Islet precursor cell (in vitro differentiated cells): ENCODE measurements around the gene SKIC3.

Experiments used
- DNase-seq: peaks from one replicate; pipeline ENCODE4 v3.0.0-alpha.2; 2018

The SKIC3 gene

DNA sequence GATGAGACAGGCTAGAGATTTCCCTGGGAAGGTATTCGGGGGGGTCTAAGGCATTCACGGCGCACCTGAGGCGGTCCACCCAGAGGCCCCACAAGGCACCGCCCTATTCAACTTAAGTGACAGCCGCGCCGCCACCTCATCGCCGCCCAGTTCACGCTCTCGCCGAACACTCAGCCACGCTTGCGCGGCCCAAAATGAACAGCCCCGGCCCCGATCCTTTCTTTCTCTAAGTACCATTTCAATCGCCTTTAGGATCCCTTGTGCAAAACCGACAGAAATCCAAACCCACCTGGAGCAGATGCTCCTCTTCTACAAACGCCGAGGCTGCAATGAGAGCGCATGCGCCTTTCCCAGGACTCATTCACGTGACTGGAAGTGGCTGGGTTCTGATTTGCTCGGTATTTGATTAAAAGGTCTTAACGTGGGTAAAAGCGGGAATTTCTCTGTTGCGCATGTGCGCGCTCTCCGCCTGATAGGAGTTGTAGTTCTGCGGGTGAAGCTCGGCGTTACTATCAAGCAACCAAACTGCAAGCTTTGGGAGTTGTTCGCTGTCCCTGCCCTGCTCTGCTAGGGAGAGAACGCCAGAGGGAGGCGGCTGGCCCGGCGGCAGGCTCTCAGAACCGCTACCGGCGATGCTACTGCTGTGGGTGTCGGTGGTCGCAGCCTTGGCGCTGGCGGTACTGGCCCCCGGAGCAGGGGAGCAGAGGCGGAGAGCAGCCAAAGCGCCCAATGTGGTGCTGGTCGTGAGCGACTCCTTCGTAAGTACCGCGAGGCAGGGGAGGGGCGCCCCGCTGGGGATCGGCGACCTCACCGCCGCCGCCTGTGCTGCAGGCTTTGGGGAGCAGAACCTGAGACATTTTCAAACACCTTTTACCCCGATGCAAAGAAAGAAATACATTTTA is at the start of gene SKIC3, which contains the start of gene ARSK:
Gene SKIC3 (minus strand): TSS at position 331 of the 902 bp plus-strand sequence. CDS start 7,827 bp downstream, outside the sequence.
Gene ARSK (plus strand): TSS at position 455 of the 902 bp plus-strand sequence. CDS start 178 bp downstream, at position 633.
- peak; percentile 98 for DNase-seq

DNA sequence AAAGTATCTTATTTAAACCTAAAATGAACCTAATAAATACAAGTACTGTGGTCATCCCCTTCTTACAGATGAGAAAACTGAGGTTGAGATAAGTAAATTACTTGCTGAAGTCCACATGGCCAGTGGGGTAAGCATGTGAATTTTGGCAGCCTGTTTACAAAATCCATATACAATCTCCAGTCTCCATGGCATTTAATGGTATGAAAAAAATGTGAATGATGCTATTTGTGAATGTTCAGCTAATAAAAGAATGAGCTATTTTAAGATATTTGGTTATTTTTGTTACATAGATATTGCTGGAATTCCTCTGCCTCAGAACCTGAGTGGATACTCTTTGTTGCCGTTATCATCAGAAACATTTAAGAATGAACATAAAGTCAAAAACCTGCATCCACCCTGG is 45.8 kb upstream of the SKIC3 start:
- no peak for DNase-seq

DNA sequence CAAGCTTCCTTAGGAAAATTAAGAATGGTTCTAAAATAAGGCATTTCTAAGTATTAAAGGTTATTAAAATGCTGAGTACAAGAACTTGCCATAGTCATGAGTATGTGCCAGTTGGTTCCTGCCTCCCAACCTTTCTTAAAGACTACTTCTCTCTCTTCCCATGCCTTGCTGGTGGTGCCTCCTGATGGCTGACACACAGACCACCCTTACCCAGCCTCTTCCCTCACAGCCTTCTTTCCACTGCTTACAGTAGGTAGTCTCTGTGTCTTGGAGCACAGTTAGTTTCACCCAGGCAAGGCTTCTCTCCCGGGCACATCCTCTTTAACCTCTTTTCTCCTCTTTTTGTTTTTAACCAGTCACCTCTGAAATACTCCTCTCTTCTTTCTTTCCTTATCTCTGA is 44.5 kb upstream of the SKIC3 start:
- no peak for DNase-seq

DNA sequence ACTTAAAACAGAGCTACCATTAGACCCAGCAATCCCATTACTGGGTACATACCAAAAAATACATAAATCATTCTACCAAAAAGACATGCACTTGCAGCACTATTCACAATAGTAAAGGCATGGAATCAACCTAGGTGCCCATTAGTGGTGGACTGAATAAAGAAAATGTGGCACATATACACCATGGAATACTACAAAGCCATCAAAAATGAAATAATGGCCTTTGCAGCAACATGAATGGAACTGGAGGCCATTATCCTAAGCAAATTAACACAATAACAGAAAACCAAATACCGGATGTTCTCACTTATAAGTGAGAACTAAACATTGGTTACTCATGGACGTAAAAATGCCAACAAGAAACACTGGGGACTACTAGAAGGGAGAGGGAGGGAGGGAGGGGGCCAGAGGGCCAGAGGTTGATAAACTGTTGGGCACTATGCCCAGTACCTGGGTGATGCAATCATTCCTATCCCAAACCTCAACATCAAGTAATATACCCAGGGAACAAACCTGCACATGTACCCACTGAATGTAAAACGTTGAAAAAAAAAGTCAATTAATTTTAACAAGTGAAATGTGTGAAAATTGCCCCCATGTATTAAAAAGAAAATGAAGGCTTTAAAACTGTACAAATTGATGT is 40.6 kb upstream of the SKIC3 start:
- no peak for DNase-seq

DNA sequence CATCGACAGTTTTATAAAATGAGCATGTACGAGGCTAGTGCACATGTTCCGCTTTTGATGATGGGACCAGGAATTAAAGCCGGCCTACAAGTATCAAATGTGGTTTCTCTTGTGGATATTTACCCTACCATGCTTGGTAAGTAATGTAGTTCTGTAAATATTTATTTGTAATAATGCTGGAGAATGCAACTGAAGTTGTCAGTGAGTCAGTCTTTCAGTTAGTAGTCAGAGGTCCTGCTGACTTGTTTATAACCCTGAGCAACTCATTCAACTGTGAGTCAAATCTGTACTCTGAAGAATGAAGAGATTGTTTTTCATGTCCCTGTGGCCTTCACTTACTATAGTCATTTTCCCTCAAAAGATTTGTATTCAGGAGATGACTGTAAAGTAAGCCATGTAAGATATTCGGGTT is 36.7 kb upstream of the SKIC3 start:
- DNase-seq: no peak

DNA sequence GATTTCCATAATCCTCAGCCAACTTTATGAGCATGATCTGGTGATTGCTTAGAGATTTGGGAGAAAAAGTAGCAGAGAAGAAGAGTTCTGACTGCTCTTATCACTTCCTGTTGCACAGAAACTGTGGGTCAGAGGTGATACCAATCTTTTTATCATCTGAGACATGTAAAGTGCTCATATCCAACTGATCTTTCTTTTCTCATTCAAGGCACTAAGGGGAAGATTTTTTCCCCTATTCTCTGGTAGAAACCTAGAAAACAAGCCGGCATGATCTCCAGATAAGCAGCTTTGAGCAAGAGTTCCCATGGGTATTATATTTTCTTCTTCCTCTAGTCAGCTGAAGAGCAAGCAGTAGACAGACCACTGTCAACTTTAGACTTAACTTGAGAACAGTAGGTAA is 36.1 kb upstream of the SKIC3 start:
- DNase-seq: no peak

DNA sequence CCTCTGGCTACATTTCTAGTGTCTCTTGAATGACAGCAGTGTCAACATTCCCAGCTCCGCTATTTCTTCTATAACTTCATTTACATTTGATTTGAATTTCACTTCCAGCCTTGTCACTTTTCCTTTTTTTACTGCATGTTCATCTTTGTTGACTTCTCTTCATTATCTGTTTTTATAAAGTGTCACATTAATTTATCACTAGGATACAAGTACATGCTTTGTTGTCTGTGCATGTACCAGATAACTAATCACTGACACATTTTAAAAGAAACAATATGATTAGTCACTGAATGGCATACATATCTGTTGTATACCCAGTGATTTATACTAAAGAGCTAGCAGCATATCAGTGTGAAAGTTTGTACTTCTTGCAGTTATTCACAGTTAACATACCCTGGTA is 29.2 kb upstream of the SKIC3 start:
- no peak for DNase-seq

DNA sequence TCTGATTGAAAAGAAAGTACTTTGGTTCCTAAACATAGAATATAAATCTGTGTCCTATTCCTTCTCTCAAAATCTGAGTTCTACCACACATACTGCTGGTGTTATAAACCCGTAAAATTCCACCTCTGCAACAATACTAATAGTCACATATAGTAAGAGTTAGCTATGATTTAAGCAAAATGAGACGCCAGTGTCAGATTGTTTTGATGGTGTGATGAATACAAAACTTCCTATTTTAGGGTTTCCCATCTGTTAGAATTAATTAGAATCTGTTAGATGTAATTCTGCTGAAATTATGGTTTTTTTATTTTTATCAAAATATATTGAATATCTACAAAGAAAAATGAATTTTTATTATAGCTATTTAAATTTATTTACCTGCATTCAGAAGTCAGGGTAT is 26.8 kb upstream of the SKIC3 start:
- DNase-seq: no peak

DNA sequence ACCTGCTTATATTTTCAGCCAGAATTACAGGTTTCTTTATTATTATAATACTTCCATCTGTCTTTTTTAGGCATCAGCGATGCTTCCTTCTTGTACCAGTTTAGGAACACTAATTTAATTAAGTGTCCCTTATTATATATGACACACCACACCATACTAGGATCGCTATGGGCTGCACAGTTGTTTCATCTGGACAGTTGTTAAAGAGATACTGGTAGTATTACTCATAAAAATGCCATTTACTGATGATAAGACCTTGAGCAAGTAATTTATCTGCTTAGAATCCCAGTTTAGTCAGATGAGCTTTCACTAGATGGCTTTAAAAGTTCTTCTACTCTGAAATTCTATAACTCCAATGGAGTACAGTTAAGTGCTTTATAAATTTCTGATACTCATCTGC is 17.2 kb upstream of the SKIC3 start:
- no peak for DNase-seq

DNA sequence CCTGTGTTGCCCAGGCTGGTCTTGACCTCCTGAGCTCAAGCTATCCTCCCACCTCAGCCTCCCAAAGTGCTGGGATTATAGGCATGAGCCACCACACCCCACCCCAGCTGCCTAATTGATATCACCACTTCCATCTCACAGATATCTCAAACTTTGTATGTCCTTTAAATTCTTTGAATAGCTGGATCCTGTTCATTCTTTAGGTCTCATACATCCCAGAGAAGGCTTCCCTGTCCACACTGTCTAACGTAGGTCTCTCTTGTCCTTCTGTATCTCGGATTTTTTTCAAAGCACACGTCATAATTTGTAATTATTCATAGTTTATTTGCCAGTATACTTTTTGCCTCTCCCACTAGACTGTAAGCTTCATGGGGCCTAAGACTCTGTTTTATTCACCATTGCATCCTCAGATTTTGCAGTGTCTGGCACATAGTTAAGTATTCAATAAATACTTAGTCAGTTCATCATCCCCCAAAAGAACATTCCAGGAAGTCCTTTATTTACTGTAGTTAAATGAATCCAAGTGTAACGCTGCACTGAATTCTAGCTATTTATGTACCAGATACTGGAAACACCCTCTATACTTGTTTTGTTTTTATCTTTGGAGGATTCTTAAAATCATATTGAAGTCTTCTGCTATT is 10.6 kb upstream of the SKIC3 start:
- no peak for DNase-seq

DNA sequence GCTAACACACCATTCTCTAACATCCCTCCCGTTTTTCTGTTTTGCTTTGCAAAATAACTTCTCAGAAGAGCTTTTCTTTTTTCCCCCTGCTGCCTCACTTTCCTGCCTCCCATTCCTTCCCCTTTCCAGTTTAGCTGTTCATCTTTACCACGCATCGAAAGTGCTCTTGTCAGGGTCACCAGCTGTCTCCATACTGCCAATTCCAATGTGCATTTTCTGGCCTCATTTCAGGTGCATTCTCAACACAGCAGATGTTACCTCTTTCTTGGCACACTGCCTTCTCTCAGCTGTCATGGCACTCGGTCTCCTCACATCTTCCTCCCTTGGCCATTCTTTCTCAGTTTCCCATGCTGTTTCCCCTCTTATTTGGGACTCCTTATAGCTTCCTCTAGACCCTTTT is 9.7 kb upstream of the SKIC3 start:
- DNase-seq: no peak

DNA sequence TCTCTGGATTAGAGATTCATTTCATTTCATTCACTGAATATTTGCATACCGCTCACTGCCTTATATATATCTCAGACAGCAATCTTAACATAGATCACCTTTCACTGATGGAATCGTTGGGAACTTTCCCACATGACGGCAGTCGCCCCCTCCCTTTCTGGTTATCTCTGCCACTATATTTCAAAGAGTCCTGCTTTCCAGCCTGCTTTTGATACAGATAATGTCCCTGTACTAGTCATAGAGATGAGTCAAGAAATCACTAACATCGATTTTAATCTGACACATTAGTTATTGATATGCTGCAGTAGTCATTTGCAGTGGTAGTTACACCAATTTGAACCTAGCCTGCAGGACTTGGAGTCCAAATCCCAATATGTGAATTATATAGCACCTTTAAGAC is 8.6 kb upstream of the SKIC3 start:
- DNase-seq: no peak

DNA sequence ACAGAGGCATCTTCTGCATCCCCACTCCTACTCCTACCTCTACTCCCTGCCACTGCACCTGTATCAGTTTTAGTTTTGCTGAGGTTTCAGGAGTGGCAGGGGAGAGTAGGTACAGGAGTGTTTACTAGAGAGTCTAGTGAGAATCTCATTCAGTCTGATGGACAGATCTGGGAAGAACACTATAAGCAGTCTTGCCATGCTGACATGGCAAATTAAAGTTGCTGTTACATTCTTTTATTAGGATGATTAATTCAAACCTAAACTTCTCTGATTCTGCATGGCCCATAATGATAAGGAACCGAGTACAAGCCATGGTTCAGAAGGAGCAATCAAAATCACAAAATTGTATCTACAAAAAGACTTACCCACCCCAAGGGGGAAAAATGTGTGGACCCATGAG is 7.5 kb upstream of the SKIC3 start:
- DNase-seq: no peak

DNA sequence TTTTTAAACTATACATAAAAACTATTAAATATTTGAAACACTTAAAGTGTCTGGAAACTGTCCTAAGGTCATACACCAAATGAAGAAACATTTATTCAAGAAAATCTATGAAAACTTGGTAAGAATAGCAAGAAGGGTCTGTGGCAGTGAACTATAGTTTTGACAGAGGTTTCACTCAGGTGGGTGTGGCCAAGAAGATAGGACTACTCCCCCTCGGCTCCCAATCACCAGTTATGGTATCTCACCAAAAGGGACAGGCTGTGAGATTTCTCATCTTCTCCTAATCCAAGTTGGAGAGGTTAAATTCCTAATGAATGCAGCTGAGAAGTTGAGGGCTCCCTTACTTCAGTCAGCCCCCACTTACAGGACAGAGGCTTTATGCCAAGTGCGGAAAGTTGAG is 3.1 kb upstream of the SKIC3 start:
- no peak for DNase-seq

DNA sequence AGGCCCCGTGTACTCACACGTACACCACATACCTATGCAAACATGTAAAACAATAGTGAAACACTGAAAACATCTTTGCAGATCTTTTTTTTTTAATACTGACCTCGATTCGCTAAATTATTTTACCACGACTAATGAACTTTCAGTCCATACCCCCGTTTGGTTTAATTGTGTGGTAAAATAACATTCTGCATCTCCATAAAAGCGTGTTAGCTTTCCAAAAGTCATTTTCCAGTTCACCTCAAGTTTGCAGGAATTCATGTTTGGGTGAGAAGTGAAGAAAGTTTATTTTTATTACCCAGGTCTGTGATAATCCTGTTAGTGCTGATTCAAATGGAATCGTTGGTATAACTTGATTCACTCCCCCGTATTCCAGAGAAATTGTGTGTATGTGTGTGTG is 776 bp upstream of the SKIC3 start:
- no peak for DNase-seq

DNA sequence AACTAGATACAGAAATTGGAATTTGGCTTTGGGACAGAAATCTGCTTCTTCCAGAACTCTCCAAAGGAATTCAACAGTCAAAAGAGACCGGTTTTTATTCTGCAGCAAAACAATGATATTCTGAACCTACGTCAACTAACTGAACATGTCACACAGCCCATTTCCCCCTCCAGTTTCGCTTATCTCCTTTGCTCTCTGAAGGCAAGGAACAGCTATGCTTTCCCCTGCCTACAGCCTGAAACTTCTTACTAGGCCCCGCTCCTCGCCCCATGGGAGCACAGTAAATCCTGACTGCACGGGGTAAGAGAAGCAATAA is 488 bp downstream of the SKIC3 start:
- no peak for DNase-seq

DNA sequence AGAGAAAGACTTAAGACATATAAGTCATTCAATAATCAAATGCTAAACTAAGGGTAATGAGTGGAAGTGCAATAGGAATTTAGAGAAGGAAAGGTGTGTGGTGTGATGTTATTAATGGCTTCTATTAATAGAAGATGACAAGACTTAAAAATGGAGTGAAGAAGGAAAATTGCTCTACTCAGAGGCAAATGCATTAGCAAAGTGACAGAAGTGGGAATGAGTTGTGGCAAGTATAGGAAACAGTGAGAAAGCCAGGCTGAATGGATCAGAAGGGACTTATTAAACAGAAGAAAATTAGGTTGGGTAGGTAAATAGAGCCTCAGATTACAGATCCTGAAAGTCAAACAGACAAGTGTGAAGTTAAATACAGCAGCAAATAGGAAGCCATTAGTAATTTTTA is 5.7 kb downstream of the SKIC3 start:
- DNase-seq: no peak

DNA sequence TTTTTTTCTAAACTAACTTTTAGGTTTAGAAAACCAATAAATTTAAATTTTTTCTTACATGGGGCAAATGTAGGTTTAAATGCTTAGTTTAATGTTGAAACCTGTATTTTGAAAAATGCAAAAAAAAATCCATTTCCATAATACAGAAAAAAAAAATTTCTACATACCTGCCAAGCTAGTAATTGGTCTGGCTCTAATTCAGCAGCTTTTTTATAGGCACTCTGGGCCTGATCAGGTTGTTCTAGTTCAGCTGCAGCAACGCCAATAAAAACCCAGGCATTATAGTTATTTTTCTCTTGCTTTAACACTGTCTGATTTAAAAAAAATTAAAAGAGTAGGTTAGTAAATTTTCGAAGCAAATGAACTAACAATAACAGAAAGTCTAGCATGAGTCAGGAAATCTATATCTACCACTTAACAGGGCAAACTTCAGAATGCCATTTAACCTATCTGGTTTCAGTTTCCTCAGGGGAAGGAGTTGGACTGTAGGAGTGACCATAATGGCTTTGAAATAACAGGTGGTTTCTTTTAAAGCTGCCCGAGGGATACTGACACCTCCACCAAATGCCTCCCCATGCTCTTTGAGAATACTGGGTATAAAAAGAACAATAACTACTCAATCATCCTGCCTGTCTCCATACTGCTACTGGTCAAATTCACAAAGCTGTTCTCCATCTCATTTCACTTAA is 11.6 kb downstream of the SKIC3 start:
- no peak for DNase-seq

DNA sequence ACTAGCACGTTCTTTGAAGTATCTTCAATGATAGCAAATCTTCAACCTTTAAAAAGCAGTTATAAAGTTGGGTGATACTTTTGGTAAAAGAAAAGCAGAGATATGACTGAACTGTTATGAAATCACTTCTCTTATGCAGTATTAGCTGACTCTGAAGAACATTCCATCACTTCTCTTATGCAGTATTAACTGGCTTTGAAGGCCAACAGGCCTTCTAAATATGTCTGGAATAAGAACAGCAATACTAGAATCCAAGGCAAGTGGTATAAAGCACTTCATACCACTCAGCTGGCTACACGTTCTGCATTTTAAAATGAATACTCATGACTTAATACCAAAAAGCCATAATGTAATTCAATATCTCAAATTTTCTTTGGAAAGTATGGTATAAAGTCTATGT is 17.3 kb downstream of the SKIC3 start:
- DNase-seq: no peak

DNA sequence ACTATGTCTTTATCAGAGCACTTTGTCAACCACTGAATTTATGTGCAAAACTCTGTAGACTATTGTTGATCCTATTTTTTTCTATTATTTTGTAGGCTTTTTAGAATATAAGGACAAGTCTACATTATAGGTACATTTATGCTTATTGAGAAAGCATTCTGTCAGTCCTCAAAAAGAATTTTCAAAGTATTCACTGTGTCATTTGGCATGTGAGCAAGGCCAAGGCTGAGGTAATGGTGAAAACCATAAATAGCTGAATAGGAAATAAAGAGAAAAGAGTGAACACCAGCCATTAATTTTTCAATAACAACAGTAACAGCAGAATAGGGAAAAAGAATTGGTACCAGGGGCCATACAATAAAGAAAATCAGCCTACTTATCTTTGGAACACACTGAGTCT is 21.0 kb downstream of the SKIC3 start:
- no peak for DNase-seq

DNA sequence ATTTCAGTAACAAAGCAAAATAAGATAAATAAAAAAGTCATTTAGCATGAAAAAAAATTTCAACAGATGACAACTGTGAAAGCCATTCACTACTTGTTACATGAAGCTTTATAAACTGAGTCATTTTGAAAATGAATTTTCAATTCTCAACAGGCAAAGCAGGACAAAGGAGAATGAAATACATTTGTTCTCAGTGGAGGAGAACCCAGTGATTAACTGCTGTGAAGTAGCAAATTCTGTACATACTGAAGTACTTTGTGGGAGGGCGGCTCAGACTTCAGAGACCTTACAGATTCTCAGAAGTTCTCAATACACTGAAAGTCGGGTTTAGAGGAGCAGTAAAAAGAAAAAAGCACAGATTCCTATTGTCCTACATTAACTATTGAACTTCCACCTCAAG is 21.7 kb downstream of the SKIC3 start:
- no peak for DNase-seq

DNA sequence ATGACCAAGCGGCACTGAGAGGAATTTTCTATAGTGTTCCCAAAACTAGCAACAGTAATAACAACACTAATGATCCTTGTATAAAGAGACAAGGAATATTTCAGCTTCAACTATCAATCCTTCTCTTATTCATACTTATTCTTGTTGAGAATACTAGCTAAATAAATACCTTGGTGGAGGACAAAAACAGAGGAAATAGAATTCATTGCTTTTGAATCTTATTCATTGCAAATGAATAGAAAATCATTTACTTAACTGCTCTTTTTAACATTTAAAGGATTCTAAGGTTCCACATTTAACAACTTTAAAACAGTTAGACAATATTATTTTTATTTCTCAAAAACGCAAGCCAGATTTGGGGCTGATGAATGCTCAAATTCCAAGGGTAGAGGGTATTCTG is 22.4 kb downstream of the SKIC3 start:
- DNase-seq: no peak

DNA sequence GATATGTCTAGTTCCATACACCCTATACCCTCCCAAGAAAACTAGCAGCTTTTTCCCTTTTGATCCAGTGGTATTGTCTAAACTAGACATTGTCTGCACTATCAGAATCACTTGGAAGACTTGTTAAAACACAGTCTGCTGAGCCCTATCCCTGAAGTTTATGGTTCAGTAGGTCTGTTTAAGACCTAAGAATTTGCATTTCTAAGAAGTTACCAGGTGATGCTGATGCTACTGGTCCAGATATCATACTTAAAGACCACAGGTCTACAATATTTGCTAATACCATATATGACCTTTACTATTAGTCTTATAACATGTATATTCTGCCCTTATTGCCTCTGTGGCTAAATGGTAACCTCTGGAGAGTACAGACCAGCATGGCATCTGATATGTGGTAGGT is 23.3 kb downstream of the SKIC3 start:
- DNase-seq: no peak

DNA sequence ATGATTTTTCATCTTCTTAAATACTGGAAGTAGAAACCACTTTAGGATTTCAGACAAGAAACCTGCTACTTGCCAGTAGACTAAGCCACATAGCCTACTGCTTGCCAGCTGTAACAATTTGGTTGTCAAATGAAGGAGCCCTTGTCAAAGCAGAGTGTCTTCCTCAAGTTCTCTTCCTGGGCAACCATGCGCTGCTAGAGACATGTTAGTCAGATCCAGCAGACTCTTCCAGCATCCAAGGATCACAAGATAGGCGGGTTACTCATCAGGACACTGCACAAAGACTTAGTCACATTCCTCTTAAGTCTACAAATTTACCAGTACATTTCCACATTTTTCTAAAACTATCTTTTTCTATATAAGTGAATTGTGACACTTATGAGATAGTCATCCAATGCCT is 24.4 kb downstream of the SKIC3 start:
- peak; percentile 62 for DNase-seq
